ENCODE data around the gene NAA20.
A peak's percentile ranks its signal among the peaks of the same experiment; 100 is the strongest.

DNA sequence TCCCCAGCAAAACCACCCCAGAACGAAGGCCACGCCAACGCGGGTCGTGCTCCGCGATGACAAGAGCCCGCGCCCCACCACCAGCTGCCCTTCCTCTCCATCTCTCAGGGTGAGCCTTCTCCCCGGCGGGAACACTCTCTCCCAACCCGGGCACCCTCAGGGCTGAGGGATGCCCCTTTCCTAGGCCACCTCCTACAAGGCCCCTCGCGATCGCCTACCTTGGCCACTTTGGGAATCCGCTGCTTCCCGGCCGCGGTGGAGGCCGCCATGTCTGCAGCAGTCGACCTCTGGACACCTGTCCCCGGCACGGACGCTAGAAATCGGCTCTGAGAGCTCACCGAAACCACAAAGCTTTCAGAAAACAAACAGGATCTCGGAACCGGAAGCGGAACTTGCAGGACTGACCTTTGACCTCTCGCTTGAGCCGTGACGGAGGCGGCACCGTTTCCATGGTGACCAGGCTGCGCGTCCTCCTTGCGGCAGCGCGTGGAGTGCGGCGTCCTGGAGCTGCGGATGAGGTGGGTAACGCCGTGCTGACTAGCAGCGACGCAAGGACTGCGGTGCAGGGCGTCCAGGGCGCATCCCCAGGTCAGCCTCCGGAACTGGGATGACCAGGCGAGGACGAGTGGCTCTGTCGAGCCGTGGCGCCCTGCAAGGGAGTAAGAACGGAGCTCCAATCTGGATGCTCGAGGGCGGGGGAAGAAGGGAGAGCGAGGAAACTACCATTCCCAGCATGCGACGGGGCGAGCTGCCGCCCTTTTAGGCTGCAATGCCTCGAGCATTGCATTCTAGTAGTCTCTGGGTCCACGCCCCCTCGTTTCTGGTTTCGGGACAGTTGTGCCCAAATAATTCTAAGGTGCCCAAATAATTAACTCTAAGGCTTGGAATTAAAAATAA is 35.2 kb downstream of the NAA20 start, which contains the start of the genes CFAP61 and CRNKL1:
- TF ChIP-seq, protein P1, sequence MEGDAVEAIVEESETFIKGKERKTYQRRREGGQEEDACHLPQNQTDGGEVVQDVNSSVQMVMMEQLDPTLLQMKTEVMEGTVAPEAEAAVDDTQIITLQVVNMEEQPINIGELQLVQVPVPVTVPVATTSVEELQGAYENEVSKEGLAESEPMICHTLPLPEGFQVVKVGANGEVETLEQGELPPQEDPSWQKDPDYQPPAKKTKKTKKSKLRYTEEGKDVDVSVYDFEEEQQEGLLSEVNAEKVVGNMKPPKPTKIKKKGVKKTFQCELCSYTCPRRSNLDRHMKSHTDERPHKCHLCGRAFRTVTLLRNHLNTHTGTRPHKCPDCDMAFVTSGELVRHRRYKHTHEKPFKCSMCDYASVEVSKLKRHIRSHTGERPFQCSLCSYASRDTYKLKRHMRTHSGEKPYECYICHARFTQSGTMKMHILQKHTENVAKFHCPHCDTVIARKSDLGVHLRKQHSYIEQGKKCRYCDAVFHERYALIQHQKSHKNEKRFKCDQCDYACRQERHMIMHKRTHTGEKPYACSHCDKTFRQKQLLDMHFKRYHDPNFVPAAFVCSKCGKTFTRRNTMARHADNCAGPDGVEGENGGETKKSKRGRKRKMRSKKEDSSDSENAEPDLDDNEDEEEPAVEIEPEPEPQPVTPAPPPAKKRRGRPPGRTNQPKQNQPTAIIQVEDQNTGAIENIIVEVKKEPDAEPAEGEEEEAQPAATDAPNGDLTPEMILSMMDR (IDR thresholded peaks at IDR 0.05 in 4 of 5, conservative IDR thresholded peaks at IDR 0.05 in 1 of 5) = peak in 2 of 5 experiments; percentile 3 to 29
- TF ChIP-seq POLR2A (IDR thresholded peaks at IDR 0.05) = peak; percentile 36
